Fibroblast of pulmonary artery (primary cell): ENCODE measurements around the gene KRT15.

Source experiments
- DNase-seq: peaks from one replicate; pipeline ENCODE4 v3.0.0-alpha.2; 2010; ENCODE audit warnings: low read depth
- H3K4me3 ChIP-seq: replicated peaks from 2 replicates; pipeline ENCODE4 v1.5.1; 2011; ENCODE audit warnings: low read depth, mild to moderate bottlenecking, control low read depth, low read length, moderate library complexity
- CTCF ChIP-seq: IDR thresholded peaks from 2 replicates; pipeline ENCODE4 v1.5.1; 2011; ENCODE audit warnings: mild to moderate bottlenecking, control low read depth, low read length, inconsistent platforms; ENCODE audit errors: missing control alignments

KRT15 gene

GRCh38 chr17:41521574-41522261 lies 3.0 kb upstream of the KRT15 start:
- H3K4me3 ChIP-seq, result no peak overlapping the region
- DNase-seq, result peak; percentile 78
- TF ChIP-seq CTCF, result no peak

DNA sequence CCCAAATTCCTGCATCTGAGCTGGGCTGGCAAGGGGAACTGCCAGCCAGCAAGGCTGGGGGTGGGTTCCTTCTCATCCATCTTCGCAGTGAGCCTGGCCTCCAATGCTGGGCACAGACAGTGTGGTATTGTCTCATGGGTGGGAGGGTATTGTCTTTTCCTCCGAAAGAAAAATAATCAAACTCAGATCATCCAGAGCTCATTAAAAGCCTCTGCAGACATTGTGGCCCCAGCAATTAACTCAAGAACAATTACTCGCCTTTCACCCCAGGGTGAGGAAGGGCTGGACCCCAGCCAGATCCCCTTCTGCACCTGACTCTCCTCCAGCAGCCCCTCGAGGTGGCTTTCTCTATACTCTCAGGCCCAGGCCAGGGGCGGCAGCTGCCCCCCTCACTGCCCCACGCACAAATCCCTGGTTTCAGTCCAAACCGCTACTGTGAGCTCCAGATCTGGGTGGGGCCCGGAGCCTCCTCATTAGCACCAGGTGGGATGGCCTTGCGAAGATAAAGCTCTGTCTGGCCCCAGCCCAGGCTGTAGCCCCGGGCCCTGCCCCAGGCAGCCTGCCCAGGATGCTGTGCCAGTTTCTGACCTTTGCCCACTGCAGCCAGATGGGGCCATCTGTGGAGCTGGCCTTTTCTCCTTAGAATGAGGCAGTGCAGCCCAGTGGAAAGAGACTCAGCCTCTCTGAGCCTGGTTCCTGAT lies 2.3 kb upstream of the KRT15 start:
- no peak for TF ChIP-seq CTCF
- no peak overlapping the region for H3K4me3 ChIP-seq
- no peak for DNase-seq

- H3K4me3 ChIP-seq, result no peak overlapping the region
- no peak for TF ChIP-seq CTCF
- DNase-seq, result no peak
Measured at GRCh38 chr17:41519501-41520224, 973 bp upstream of the KRT15 start.

DNA sequence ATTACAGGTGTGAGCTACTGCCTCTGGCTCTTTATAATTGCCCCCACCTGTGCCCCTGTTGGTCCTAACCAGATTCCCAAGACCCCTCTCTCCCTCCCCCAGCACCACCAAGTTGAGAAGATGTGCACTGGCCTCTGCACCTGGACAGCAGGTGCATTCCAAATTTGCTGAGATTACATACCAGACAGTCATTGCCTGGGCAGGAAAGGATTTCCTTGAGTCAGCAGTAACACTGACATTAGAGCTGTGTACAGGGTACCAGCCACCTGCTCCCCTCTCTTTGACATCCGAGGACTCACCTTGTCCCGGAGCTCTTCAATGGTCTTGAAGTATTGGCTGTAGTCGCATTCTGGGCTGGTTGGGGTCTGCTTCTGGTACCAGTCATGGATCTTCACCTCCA lies 659 bp downstream of the KRT15 start:
- no peak for DNase-seq
- H3K4me3 ChIP-seq, result no peak overlapping the region

GRCh38 chr17:41516830-41517283 lies 1.8 kb downstream of the KRT15 start:
- DNase-seq, result no peak
- no peak for TF ChIP-seq CTCF
- no peak overlapping the region for H3K4me3 ChIP-seq

More for the DNA sequence above, 659 bp downstream of the KRT15 start:
- TF ChIP-seq CTCF, result no peak

GRCh38 chr17:41516147-41516829 lies 2.4 kb downstream of the KRT15 start:
- no peak for DNase-seq
- TF ChIP-seq CTCF, result no peak
- H3K4me3 ChIP-seq, result no peak overlapping the region
